ENCODE measurements around the gene PRKCA.

PRKCA gene

GRCh38 chr17:66836063-66837005 is 533.9 kb downstream of the PRKCA start:
- no peak for DNase-seq (ENCODE audit: low read depth in 3 of 3)

- no peak for DNase-seq (ENCODE audit: low read depth in 3 of 3)
Observed at GRCh38 chr17:66837226-66837625, 534.8 kb downstream of the PRKCA start.

GRCh38 chr17:66837885-66838665 is 535.7 kb downstream of the PRKCA start:
- no peak for DNase-seq (ENCODE audit: low read depth in 3 of 3)

GRCh38 chr17:66839616-66840015 is 537.2 kb downstream of the PRKCA start:
- no peak for DNase-seq (ENCODE audit: low read depth in 3 of 3)

GRCh38 chr17:66840061-66840460 is 537.6 kb downstream of the PRKCA start:
- no peak for DNase-seq (ENCODE audit: low read depth in 3 of 3)

GRCh38 chr17:66841328-66841727 is 538.9 kb downstream of the PRKCA start:
- no peak for DNase-seq (ENCODE audit: low read depth in 3 of 3)

GRCh38 chr17:66841744-66842143 is 539.3 kb downstream of the PRKCA start:
- DNase-seq (ENCODE audit: low read depth in 3 of 3), result no peak

GRCh38 chr17:66842505-66842904 is 540.1 kb downstream of the PRKCA start:
- no peak for DNase-seq (ENCODE audit: low read depth in 3 of 3)

GRCh38 chr17:66842959-66843358 is 540.5 kb downstream of the PRKCA start:
- no peak for DNase-seq (ENCODE audit: low read depth in 3 of 3)

GRCh38 chr17:66843627-66844026 is 541.2 kb downstream of the PRKCA start:
- no peak for DNase-seq (ENCODE audit: low read depth in 3 of 3)

- no peak for DNase-seq (ENCODE audit: low read depth in 3 of 3)
Observed at GRCh38 chr17:66847704-66848103, 545.3 kb downstream of the PRKCA start.

- no peak for DNase-seq (ENCODE audit: low read depth in 3 of 3)
Observed at GRCh38 chr17:66848496-66848895, 546.1 kb downstream of the PRKCA start.

- DNase-seq (ENCODE audit: low read depth in 3 of 3), result no peak
Observed at GRCh38 chr17:66849032-66849655, 546.7 kb downstream of the PRKCA start.

GRCh38 chr17:66849851-66850580 is 547.6 kb downstream of the PRKCA start:
- DNase-seq (ENCODE audit: low read depth in 3 of 3), result no peak

- no peak for DNase-seq (ENCODE audit: low read depth in 3 of 3)
Observed at GRCh38 chr17:66850692-66851091, 548.3 kb downstream of the PRKCA start.

- peak in 1 of 3 experiments; percentile 30 for DNase-seq (ENCODE audit: low read depth in 3 of 3)
Observed at GRCh38 chr17:66855204-66855603, 552.8 kb downstream of the PRKCA start.

GRCh38 chr17:66858226-66859083 is 556.0 kb downstream of the PRKCA start:
- DNase-seq (ENCODE audit: low read depth in 3 of 3), result no peak

- DNase-seq (ENCODE audit: low read depth in 3 of 3), result no peak
Observed at GRCh38 chr17:66859353-66859752, 556.9 kb downstream of the PRKCA start.

- no peak for DNase-seq (ENCODE audit: low read depth in 3 of 3)
Observed at GRCh38 chr17:66860204-66860603, 557.8 kb downstream of the PRKCA start.
